ENCODE results near the gene KCNIP2. TPM values are rescaled to one million over a fixed set of nuclear protein-coding genes. Genes with fewer than 3 reads are reported as not detected.

The KCNIP2 gene
- polyA plus RNA-seq, 1 donor: 6.2 TPM

GRCh38 chr10:101782811-101783735 is 60.5 kb downstream of the KCNIP2 start, which contains the start of gene NPM3:
TSS of gene NPM3 (minus strand) at chr10:101783446. CDS start at chr10:101783390, 56 bp downstream.
- peak; percentile 88 for DNase-seq

- no peak for DNase-seq
Measured at GRCh38 chr10:101781984-101782810, 61.4 kb downstream of the KCNIP2 start.

- no peak for DNase-seq
Measured at GRCh38 chr10:101781655-101781983, 62.0 kb downstream of the KCNIP2 start.

GRCh38 chr10:101780818-101781654 is 62.6 kb downstream of the KCNIP2 start:
- no peak for DNase-seq

- no peak for DNase-seq
Measured at GRCh38 chr10:101780187-101780817, 63.3 kb downstream of the KCNIP2 start.

- DNase-seq: peak; percentile 72
Measured at GRCh38 chr10:101779544-101780186, 63.9 kb downstream of the KCNIP2 start.

- DNase-seq: no peak
Measured at GRCh38 chr10:101778781-101779543, 64.6 kb downstream of the KCNIP2 start.

- no peak for DNase-seq
Measured at GRCh38 chr10:101778151-101778780, 65.3 kb downstream of the KCNIP2 start.

- no peak for DNase-seq
Measured at GRCh38 chr10:101777619-101778145, 65.9 kb downstream of the KCNIP2 start.

GRCh38 chr10:101776161-101776817 is 67.3 kb downstream of the KCNIP2 start:
- no peak for DNase-seq

Other genes with a start within 250 kb of the KCNIP2 start
- 55.1 TPM for gene FBXW4, start 148.6 kb downstream of the KCNIP2 start, polyA plus RNA-seq (ENCODE audit: insufficient read length)
- gene FGF8, start 67.7 kb downstream of the KCNIP2 start, polyA plus RNA-seq (ENCODE audit: insufficient read length): 7.1 TPM
- gene NPM3, start 60.4 kb downstream of the KCNIP2 start, polyA plus RNA-seq (ENCODE audit: insufficient read length): 49.1 TPM
- 269 TPM for gene OGA, start 25.4 kb downstream of the KCNIP2 start, polyA plus RNA-seq (ENCODE audit: insufficient read length)
- gene ARMH3, start 212.4 kb upstream of the KCNIP2 start, polyA plus RNA-seq (ENCODE audit: insufficient read length): 21.2 TPM
- gene HPS6, start 221.5 kb upstream of the KCNIP2 start, polyA plus RNA-seq (ENCODE audit: insufficient read length): 9.4 TPM